HG02852 (cell line): Measurements from ENCODE around the gene NOL7.

Source experiments
- ATAC-seq: cut with Tn5 transposase; IDR thresholded peaks from one replicate; pipeline ENCODE4 v1.9.1; 2021; ENCODE audit warnings: mild to moderate bottlenecking, moderate library complexity; ENCODE audit not compliant: unreplicated experiment

The NOL7 gene

GRCh38 chr6:13649393-13649792 is 34.3 kb downstream of the NOL7 start:
- no peak for ATAC-seq

GRCh38 chr6:13653296-13653695 is 38.2 kb downstream of the NOL7 start:
- no peak for ATAC-seq

- no peak for ATAC-seq
Observed at GRCh38 chr6:13654496-13654895, 39.4 kb downstream of the NOL7 start.

GRCh38 chr6:13655700-13656099 is 40.6 kb downstream of the NOL7 start:
- no peak for ATAC-seq

- ATAC-seq: no peak
Observed at GRCh38 chr6:13660273-13660672, 45.1 kb downstream of the NOL7 start.

DNA sequence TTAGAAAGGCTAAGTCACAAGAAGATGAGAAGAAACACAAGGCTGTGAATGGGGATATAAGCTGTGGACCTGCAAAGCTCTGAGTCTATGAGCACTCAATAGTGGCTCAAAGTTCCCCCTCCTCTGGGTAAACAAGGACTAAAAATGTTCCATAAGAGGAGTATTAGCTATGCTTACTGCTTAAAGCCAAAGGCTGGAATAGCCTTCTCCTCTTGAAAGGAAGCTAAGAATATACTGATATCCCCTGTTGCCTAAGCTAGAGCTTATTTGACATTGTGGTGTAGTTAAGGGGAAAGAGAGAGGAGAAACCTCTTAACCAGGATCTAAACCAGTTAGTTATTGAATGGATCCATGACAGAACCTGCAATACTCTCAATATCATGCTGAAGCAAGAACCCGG is 45.8 kb downstream of the NOL7 start:
- ATAC-seq: no peak

DNA sequence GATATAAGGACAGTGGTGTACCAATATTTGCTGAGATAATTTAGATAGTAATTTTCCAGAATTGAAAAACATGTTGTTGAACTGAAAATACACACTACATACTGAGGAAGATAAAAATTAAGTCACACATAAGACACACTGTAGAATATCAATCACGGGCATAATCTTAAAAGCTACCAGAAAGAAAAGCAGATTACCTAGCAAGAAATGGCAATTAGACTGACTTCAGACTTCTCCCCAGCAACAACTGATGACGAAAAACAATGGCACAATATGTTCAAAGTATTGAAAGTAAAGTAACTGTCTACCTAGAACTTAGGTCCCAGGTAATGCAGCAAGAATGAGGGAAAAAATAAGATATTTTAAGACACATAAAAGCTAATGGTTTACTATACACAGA is 46.5 kb downstream of the NOL7 start:
- ATAC-seq: no peak

GRCh38 chr6:13662651-13663334 is 47.7 kb downstream of the NOL7 start:
- ATAC-seq: no peak

- no peak for ATAC-seq
Observed at GRCh38 chr6:13663986-13664385, 48.9 kb downstream of the NOL7 start.

DNA sequence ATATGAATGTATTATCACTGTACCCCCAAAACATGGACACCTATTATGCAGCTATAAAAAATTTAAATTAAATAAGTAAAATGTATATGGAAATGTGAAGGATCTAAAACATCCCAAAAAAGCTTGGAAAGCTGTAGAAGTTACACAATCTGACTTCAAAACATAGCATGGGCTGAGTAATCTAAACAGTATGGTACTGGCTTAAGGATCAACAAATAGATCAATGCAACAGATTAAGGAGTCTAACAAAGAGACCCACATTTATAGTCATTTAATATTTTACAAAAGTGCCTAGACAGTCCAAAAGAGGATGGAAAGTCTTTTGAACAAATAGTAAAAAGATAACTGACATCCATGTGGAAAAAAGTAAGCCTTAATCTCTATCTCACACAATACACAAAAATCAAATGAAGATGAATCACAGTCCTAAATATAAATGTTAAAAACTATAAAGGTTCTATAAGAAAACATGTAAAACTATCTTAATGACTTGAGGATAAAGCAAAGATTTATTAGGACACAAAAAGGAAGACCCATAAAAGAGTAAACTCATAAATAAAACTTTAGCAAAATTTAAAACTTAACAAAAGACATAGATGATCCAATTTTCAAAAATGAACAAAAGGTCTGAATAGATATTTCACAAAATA is 49.7 kb downstream of the NOL7 start:
- no peak for ATAC-seq

DNA sequence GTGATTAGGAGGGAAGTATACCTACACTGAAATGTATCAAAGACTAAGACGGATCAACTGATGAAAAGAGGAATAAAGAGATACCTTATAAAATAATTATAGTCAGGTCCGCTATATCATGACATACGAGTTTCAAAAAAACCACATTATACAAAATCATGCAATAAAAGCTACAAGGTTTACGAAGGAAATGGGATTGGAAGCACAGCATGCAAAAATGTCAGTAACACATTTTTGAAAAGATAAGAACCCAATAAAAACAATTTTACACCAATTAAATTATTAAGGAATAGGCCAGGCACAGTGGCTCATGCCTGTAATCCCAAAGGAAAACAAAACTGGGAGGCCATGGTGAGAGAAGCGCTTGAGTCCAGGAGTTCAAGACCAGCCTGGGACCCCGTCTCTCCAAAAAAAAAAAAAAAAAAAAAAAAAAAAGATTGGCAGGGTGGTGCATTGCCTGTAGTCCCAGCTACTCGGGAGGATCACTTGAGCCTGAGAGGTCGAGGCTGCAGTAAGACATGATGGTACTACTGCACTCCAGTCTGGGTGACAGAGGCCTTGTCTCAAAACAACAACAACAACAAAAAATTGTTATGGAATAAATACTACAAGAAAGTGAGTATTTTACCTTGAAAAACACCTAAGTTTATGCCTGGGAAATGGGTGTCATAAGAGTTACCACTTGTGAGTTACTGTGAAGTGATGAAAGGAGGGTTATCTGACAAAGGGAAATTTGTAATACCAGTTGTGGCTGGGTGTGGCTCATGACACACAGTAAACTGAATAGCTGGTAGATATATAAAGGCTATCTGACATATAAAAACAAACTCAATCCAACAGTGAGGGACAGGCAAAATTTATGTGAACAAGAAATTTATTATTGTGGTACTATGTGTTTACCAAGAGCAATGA is 51.3 kb downstream of the NOL7 start:
- no peak for ATAC-seq

GRCh38 chr6:13667655-13668054 is 52.5 kb downstream of the NOL7 start:
- no peak for ATAC-seq

DNA sequence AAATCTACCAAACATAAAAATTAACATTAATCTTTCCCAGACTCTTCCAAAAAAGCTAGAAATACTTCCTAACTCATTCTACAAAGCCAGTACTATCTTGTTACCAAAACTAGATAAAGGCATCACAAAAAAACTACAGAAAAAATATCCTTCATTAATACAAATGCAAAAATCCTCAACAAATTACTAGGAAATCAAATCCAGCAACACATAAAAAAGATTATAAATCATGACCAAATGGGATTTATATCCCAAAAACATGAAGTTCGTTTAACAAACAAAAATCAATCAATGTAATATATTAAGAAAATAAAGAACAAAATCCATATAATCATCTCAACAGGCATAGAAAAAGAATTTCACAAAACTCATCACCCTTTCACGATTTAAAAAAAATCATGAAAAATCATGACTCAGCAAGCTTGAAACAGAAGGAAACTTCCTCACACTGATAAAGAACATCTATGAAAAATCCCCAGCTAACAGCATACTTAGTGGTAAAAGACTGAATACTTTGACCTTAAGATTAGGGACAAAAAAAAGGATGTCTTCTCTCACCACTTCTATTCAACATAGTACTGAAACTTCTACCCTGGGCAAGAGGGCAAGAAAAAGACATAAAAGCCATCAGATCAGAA is 53.3 kb downstream of the NOL7 start:
- ATAC-seq: no peak

DNA sequence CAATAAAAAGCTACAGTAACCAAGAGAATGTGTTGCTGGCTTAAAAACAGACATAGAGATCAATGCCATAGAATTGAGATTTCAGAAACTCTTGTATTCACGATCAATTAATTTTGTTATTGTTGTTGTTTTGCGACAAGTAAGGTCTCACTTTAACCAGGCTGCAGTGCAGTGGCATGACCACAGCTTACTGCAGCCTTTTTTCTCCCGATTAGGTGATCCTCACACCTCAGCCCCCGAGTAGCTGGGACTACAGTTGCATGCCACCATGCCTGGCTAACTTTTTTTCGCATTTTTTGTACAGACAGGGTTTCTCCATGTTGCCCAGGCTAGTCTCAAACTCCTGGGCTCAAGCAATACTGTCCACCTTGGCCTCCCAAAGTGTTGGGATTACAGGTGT is 54.3 kb downstream of the NOL7 start:
- ATAC-seq: no peak
